HEK293 (cell line): ENCODE results near the gene AGAP1.

Experiments used
- CTCF ChIA-PET: fragments of 350-600 bp; formaldehyde crosslinking; extraction: SDS; loops from one replicate; lab custom pipeline; 2021; ENCODE audit warnings: antibody characterized with exemption; lab: Yijun Ruan, JAX
- POLR2A ChIA-PET: fragments of 300-600 bp; formaldehyde crosslinking; extraction: SDS; loops from one replicate; lab custom pipeline; 2020; ENCODE audit warnings: antibody characterized with exemption, inconsistent platforms; lab: Yijun Ruan, JAX
- H3K27ac ChIP-seq: fragments of 200-500 bp; sonication (Bioruptor generic); 2 replicates; pipeline ENCODE4 v1.5.1; 2014; ENCODE audit warnings: low read depth, low read length, control low read depth, inconsistent platforms; ENCODE audit errors: extremely low read depth
- H3K36me3 ChIP-seq, 2 experiments: fragments of 200-500 bp in 1 of 2; sonication (Bioruptor generic) in 1 of 2; 1 replicate in 1 of 2; 2 replicates in 1 of 2; pipeline ENCODE4 v1.5.1; 2014 to 2017; ENCODE audit warnings: inconsistent platforms in 2 of 2, low read length in 2 of 2; ENCODE audit not compliant: control insufficient read depth in 2 of 2, insufficient read depth in 1 of 2
- H3K4me1 ChIP-seq: fragments of 200-500 bp; sonication (Bioruptor generic); 2 replicates; pipeline ENCODE4 v1.5.1; 2014; ENCODE audit warnings: mild to moderate bottlenecking, low read length, inconsistent platforms; ENCODE audit not compliant: control insufficient read depth, insufficient read depth
- H3K4me3 ChIP-seq: 2 replicates; pipeline ENCODE4 v1.5.1; 2011; ENCODE audit warnings: low read depth, mild to moderate bottlenecking, control low read depth, low read length, moderate library complexity
- H3K9me3 ChIP-seq: fragments of 200-500 bp; sonication (Bioruptor generic); 2 replicates; pipeline ENCODE4 v1.5.1; 2014; ENCODE audit warnings: low read depth, low read length, inconsistent platforms; ENCODE audit not compliant: control insufficient read depth, insufficient read depth
- ATF2 ChIP-seq: fragments of 450-650 bp; formaldehyde crosslinking; IDR thresholded peaks from 2 replicates; pipeline ENCODE4 v1.5.1; 2016; ENCODE audit warnings: missing biosample characterization, missing genetic modification characterization, low read depth
- BCL6B ChIP-seq: fragments of 450-650 bp; formaldehyde crosslinking; IDR thresholded peaks from 2 replicates; pipeline ENCODE4 v1.5.1; 2017; ENCODE audit warnings: missing biosample characterization, missing genetic modification characterization
- GLIS1 ChIP-seq: fragments of 450-650 bp; formaldehyde crosslinking; IDR thresholded peaks from 2 replicates; pipeline ENCODE4 v1.5.1; 2016; ENCODE audit warnings: missing biosample characterization, missing genetic modification characterization
- KLF7 ChIP-seq: fragments of 450-650 bp; formaldehyde crosslinking; IDR thresholded peaks from 2 replicates; pipeline ENCODE4 v1.5.1; 2016; ENCODE audit warnings: missing biosample characterization, missing genetic modification characterization, borderline replicate concordance
- REPIN1 ChIP-seq: fragments of 450-650 bp; formaldehyde crosslinking; IDR thresholded peaks from 2 replicates; pipeline ENCODE4 v1.5.1; 2017; ENCODE audit warnings: missing biosample characterization, missing genetic modification characterization, low read depth
- SCRT2 ChIP-seq: fragments of 450-650 bp; formaldehyde crosslinking; IDR thresholded peaks from 2 replicates; pipeline ENCODE4 v1.5.1; 2016; ENCODE audit warnings: missing biosample characterization, missing genetic modification characterization
- ZFP37 ChIP-seq: fragments of 450-650 bp; formaldehyde crosslinking; IDR thresholded peaks from 2 replicates; pipeline ENCODE4 v1.5.1; 2016; ENCODE audit warnings: missing biosample characterization, missing genetic modification characterization
- ZNF148 ChIP-seq: fragments of 450-650 bp; formaldehyde crosslinking; IDR thresholded peaks from 2 replicates; pipeline ENCODE4 v1.5.0; 2017; ENCODE audit warnings: missing biosample characterization, missing genetic modification characterization, borderline replicate concordance
- ZNF175 ChIP-seq: fragments of 450-650 bp; formaldehyde crosslinking; IDR thresholded peaks from 2 replicates; pipeline ENCODE4 v1.5.1; 2016; ENCODE audit warnings: missing biosample characterization, missing genetic modification characterization
- ZNF311 ChIP-seq: fragments of 450-650 bp; formaldehyde crosslinking; IDR thresholded peaks from 2 replicates; pipeline ENCODE4 v1.5.1; 2017; ENCODE audit warnings: missing biosample characterization, missing genetic modification characterization, borderline replicate concordance
- ZNF362 ChIP-seq: fragments of 450-650 bp; formaldehyde crosslinking; IDR thresholded peaks from 2 replicates; pipeline ENCODE4 v1.5.1; 2016; ENCODE audit warnings: missing biosample characterization, missing genetic modification characterization
- ZNF514 ChIP-seq: fragments of 450-650 bp; formaldehyde crosslinking; IDR thresholded peaks from 2 replicates; pipeline ENCODE4 v1.5.1; 2016; ENCODE audit warnings: missing biosample characterization, missing genetic modification characterization
- ZNF555 ChIP-seq: fragments of 450-650 bp; formaldehyde crosslinking; conservative IDR thresholded peaks from 2 replicates; pipeline ENCODE4 v1.5.1; 2017; ENCODE audit warnings: missing biosample characterization, mild to moderate bottlenecking, missing genetic modification characterization, inconsistent platforms
- ZNF621 ChIP-seq: fragments of 450-650 bp; formaldehyde crosslinking; IDR thresholded peaks from 2 replicates; pipeline ENCODE4 v1.5.1; 2017; ENCODE audit warnings: missing biosample characterization, missing genetic modification characterization
- ZNF629 ChIP-seq: fragments of 450-650 bp; formaldehyde crosslinking; IDR thresholded peaks from 2 replicates; pipeline ENCODE4 v1.5.1; 2017; ENCODE audit warnings: missing biosample characterization, missing genetic modification characterization
- ZNF701 ChIP-seq: fragments of 450-650 bp; formaldehyde crosslinking; IDR thresholded peaks from 2 replicates; pipeline ENCODE4 v1.5.1; 2016; ENCODE audit warnings: missing biosample characterization, missing genetic modification characterization
- ZNF785 ChIP-seq: fragments of 450-650 bp; formaldehyde crosslinking; IDR thresholded peaks from 2 replicates; pipeline ENCODE4 v1.5.1; 2016; ENCODE audit warnings: missing biosample characterization, missing genetic modification characterization

Gene AGAP1

GRCh38 chr2:235512699-235513053 is 18.8 kb downstream of the AGAP1 start:
- TF ChIP-seq ATF2 (no peak), ZNF148 (tag by site-specific recombination) (no peak), ZNF514 (tag by site-specific recombination) (no peak), ZNF621 (tag by site-specific recombination) (no peak), ZNF701 (tag by site-specific recombination) (no peak), ZNF785 (no peak), BCL6B (tag by site-specific recombination) (no peak), ZFP37 (tag by site-specific recombination) (no peak)
- Histone ChIP-seq H3K4me1 (no peaks in the 10 kb centered on the region), H3K4me3 (no peak overlapping the region), H3K9me3 (no peaks in the 10 kb centered on the region), H3K27ac (no peak overlapping the region), H3K36me3 (no peaks in the 10 kb centered on the region)
- ChIA-PET CTCF (no interaction called here), POLR2A (interaction anchor here (0.7 kb wide), 1 partner anchor 212 kb away, joined by 8 read pairs; no protein-coding TSS in a partner anchor)

GRCh38 chr2:235513984-235514626 is 20.3 kb downstream of the AGAP1 start:
- TF ChIP-seq SCRT2 (peak; percentile 26; the same call in 1 of the 2 replicates), ZNF555 (tag by site-specific recombination) (no peak)
- no peaks in the 10 kb centered on the region for H3K36me3 ChIP-seq
- H3K9me3 ChIP-seq = no peaks in the 10 kb centered on the region
- POLR2A ChIA-PET = no interaction called here
- H3K27ac ChIP-seq = no peak overlapping the region
- CTCF ChIA-PET = interaction anchor here (0.6 to 1.8 kb wide), 6 partner anchors 13 to 669 kb away, joined by 3 to 6 read pairs (median 3); no protein-coding TSS in a partner anchor
- H3K4me3 ChIP-seq = no peak overlapping the region
- H3K4me1 ChIP-seq = no peaks in the 10 kb centered on the region

- POLR2A ChIA-PET = no interaction called here
These were observed 21.0 kb downstream of the AGAP1 start for GRCh38 chr2:235514627-235515363.

More at GRCh38 chr2:235514627-235515363, 21.0 kb downstream of the AGAP1 start:
- H3K9me3 ChIP-seq = no peaks in the 10 kb centered on the region
- H3K4me1 ChIP-seq = no peaks in the 10 kb centered on the region
- no peak overlapping the region for H3K27ac ChIP-seq
- H3K4me3 ChIP-seq = no peak overlapping the region
- CTCF ChIA-PET = interaction anchor here (0.6 to 1.8 kb wide), 5 partner anchors 13 to 244 kb away, joined by 3 to 6 read pairs (median 3); no protein-coding TSS in a partner anchor
- TF ChIP-seq ZNF175 (tag by site-specific recombination) (no peak), KLF7 (tag by site-specific recombination) (no peak), ZNF629 (tag by site-specific recombination) (no peak), SCRT2 (0 out of 2 replicates have a peak, but pooled peaks have one; percentile 3), ZNF362 (tag by site-specific recombination) (no peak), GLIS1 (tag by site-specific recombination) (no peak), ZNF311 (tag by site-specific recombination) (no peak), REPIN1 (no peak)
- no peaks in the 10 kb centered on the region for H3K36me3 ChIP-seq
